ENCODE measurements around the gene PLEKHS1.

PLEKHS1 gene

GRCh38 chr10:113751181-113751732 lies at the start of gene PLEKHS1:
Gene PLEKHS1 (plus strand): TSS chr10:113751682. CDS start chr10:113755278, 3,596 bp downstream.
- DNase-seq (ENCODE audit: low read depth, low spot score) = peak; percentile 11
- in situ Hi-C loops (cut with HindIII; ENCODE audit: low sequenced_read_pairs) = no loop called here
- no peak within 1 kb of the TSS for H3K4me3 ChIP-seq (ENCODE audit: low read depth, low read length)
- TF ChIP-seq CTCF (IDR thresholded peaks at IDR 0.05; ENCODE audit: low read depth, low read length) = no peak

DNA sequence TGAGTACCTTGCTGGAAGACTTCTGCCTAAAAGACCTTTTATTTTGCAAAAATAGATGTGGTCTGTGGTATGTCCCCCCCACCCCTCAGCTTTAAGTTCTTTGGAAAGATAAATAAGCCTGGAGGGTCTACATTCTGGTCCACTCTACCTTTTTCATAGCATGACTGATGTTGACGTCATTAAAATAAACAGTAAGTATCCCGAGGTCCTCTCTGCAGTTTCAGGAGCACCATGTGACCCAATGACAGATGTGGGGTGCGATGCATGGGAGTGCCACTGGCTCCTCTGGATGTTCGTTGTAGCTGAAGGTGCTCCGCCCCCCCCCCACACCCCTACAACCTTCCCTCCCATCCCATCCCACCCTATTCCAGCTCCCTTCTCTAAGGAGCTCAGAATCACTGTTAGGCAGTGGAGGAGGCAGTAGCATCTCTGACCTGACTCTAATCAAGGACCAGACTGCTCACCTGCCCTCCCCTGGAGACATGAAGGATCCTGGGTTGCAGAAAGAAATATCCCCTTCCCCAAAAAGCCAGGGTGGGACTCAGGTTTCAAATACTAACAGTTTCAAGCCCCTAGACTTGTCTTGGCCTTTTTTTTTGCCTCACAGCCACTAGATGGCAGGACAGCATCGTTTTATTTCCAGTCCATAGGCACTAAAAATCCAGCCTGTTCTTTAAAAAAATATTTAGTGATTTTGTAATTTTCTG lies 46.7 kb upstream of the PLEKHS1 start:
- DNase-seq (ENCODE audit: low read depth, low spot score) = peak; percentile 59
- no peak overlapping the region for H3K4me3 ChIP-seq (ENCODE audit: low read depth, low read length)
- in situ Hi-C loops (cut with HindIII; ENCODE audit: low sequenced_read_pairs) = no loop called here
- peak; percentile 73 for TF ChIP-seq CTCF (IDR thresholded peaks at IDR 0.05; ENCODE audit: low read depth, low read length)

DNA sequence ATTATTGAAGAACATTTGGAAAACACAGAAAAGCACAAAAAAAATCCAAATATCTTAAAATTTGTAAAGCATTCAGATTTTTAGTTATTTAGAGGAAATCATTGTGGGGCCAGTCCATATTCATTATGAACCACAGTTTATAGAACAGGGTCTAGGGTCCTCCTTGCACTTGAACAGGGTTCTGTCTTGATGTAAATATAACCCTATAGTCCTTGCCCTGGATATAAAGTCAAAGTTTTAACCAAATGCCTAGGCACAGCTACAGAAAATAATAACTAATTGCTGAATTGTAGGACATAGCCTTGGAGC lies 46.2 kb upstream of the PLEKHS1 start:
- no peak overlapping the region for H3K4me3 ChIP-seq (ENCODE audit: low read depth, low read length)
- DNase-seq (ENCODE audit: low read depth, low spot score) = no peak
- in situ Hi-C loops (cut with HindIII; ENCODE audit: low sequenced_read_pairs) = no loop called here
- TF ChIP-seq CTCF (IDR thresholded peaks at IDR 0.05; ENCODE audit: low read depth, low read length) = no peak

DNA sequence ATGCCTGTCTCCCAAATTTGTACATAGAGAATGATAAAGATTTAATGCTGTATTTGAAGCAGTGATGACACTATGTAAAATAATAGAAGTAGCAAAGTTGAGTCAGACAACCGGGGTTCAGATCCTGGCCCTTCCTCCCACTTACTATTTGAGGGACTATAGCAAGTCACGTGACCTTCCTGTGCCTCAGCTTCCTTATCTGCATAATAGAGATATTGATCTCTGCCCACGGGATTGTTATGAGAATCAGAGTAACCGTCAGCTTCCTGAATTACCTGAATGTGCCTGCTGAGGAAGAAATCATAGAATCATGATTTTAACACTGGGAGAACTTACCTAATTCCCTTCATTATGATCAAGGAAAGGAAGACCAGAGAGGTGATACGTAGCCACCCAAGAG lies 44.9 kb upstream of the PLEKHS1 start:
- no peak for TF ChIP-seq CTCF (IDR thresholded peaks at IDR 0.05; ENCODE audit: low read depth, low read length)
- DNase-seq (ENCODE audit: low read depth, low spot score) = no peak
- H3K4me3 ChIP-seq (ENCODE audit: low read depth, low read length) = no peak overlapping the region
- in situ Hi-C loops (cut with HindIII; ENCODE audit: low sequenced_read_pairs) = no loop called here

DNA sequence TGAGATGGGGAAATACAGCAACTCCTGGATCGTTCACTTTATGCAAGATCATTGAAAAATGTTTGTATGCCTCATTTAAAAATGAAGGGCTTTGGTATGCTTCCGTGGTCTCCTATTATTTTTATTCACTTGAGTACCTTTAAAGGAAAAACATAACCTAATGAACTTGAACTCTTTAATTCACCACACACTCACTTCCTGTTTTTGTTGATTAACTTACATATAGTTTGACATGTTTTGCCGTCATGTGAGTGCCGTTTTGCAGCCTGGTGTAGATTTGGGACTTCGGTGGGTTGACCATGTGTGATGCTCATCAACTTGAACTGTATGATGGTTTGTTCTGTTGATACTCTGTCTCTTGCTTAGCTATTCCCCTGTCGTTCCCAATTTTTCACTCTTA lies 42.8 kb upstream of the PLEKHS1 start:
- DNase-seq (ENCODE audit: low read depth, low spot score) = no peak
- TF ChIP-seq CTCF (IDR thresholded peaks at IDR 0.05; ENCODE audit: low read depth, low read length) = no peak
- no peak overlapping the region for H3K4me3 ChIP-seq (ENCODE audit: low read depth, low read length)
- in situ Hi-C loops (cut with HindIII; ENCODE audit: low sequenced_read_pairs) = no loop called here

DNA sequence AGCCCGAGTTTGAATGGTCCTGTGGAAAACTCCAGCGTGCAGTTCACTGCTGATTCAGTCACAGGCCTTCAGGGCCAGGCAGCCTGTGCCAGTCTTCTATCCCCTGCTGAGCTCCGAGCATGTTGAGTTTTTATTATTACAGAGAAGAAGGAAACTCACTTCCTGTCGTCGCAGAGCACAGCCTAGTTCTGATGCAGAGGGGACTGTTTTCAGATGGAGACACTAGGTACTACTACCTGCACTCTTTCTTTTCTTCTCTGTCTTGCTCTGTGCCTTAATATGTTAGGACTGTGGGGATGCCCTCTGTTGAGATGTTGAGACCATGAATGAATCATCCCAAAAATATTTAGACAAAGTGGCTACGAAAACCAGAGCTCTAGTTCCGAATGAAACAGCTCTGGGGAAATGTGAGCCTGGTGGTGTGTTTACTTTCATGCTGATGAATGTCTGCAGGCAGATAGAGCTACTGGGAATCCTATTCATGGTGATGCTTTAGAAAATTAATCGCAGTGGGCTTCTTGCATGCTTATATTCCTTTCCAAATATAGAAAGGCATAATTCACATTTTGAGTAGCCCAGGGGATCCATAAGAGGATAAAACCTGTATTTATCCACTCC lies 42.2 kb upstream of the PLEKHS1 start:
- peak; percentile 83 for DNase-seq (ENCODE audit: low read depth, low spot score)
- no peak overlapping the region for H3K4me3 ChIP-seq (ENCODE audit: low read depth, low read length)
- no peak for TF ChIP-seq CTCF (IDR thresholded peaks at IDR 0.05; ENCODE audit: low read depth, low read length)
- in situ Hi-C loops (cut with HindIII; ENCODE audit: low sequenced_read_pairs) = no loop called here
